Stimulated activated CD8-positive, alpha-beta memory T cell treated with anti-CD3 and anti-CD28 coated beads, Interleukin-12 subunit alpha, Interleukin-12 subunit beta, amount 100 ng/mL, for 1 hour (primary cell): ENCODE data around the gene CSNK1G2.

Source experiments
- DNase-seq: peaks from one replicate; pipeline ENCODE4 v3.0.0-alpha.2; 2020; ENCODE audit warnings: low read depth

CSNK1G2 gene

GRCh38 chr19:1968279-1969175, 27.6 kb downstream of the CSNK1G2 start:
- no peak for DNase-seq

DNA sequence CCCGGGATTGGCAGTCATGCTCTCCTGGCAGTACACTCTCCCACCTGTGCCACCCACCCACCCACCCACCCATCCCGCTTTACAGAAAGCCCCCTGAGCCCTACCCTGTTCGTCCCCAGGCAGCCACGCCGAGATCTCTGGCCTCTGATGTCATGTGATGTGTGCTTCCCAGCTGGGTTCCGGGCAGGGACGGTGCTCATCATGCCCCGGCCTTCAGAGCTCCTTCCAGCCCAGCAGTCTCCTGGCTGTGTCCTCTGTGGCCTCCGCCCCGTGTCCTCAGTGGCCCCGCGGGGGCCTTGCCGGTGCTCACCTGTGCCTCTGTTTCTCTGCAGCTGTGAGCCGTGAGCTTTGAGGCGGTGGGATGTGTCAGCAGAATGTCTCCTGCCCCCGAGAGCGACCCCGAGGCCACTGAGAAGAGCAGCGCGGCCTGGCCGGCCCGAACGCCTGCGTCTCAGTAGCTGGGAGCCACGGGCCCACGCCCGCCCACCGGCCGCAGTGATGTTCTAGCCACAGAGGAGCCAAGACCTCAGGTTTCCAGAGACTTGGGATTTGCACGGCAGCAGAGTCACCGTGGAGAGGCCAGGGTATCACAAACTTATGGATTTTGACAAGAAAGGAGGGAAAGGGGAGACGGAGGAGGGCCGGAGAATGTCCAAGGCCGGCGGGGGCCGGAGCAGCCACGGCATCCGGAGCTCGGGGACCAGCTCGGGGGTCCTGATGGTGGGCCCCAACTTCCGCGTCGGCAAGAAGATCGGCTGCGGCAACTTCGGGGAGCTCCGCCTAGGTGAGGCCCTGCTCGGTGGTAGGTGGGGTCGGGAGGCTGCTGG, 28.4 kb downstream of the CSNK1G2 start:
- no peak for DNase-seq

GRCh38 chr19:1970003-1970805, 29.2 kb downstream of the CSNK1G2 start:
- no peak for DNase-seq

- no peak for DNase-seq
Measured at GRCh38 chr19:1970806-1971502, 30.0 kb downstream of the CSNK1G2 start.

DNA sequence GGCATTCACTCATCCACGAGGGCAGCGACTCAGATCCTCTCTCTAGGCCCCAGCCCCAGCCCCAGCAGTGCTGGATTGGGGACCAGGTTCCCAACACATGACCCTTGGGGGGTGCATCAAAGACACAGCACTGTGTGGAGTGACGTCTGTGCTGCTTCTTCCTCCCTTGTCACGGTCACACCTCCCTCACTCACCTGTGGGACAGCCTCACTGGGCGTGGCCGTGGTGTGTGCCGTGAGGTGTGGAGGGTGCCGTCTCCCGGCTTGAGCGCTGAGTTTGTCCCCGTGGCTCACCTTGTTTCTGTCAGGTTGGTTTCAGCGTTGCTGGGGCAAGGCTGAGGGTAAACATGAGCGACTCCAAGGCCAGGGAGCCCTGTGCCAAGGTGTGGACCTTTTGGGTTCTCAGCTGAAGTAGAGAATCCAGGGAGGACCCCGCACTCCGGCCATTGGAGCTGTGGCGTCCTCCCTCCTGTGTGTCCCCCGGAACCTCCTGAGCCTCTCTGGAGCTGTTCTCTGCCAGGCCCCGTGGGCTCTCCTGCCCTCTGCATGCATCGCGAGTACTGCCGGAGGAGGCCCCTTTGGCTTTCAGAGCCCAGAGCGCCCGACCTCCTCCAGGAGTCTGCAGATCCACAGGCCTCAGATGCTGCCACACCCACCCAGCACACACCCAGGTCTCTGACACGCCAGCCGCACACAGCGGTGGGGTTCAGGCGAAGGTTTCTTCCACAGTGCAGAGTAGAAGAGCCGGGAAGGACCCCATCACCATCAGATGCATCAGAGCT, 33.6 kb downstream of the CSNK1G2 start:
- no peak for DNase-seq

- no peak for DNase-seq
Measured at GRCh38 chr19:1975162-1975480, 34.1 kb downstream of the CSNK1G2 start.

- DNase-seq, result no peak
Measured at GRCh38 chr19:1977120-1977519, 36.1 kb downstream of the CSNK1G2 start.

- no peak for DNase-seq
Measured at GRCh38 chr19:1978346-1978894, 37.4 kb downstream of the CSNK1G2 start.

DNA sequence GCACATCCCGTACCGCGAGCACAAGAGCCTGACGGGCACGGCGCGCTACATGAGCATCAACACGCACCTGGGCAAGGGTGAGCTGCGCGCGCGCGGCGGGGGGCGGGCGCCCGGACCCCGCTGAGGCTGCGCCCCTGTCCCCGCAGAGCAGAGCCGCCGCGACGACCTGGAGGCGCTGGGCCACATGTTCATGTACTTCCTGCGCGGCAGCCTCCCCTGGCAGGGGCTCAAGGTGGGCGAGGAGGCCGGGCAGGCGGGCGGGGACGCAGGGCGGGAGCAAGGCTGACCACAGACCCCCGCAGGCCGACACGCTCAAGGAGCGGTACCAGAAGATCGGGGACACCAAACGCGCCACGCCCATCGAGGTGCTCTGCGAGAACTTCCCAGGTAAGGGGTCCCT, 38.0 kb downstream of the CSNK1G2 start:
- no peak for DNase-seq

- no peak for DNase-seq
Measured at GRCh38 chr19:1979642-1980041, 38.7 kb downstream of the CSNK1G2 start.

GRCh38 chr19:1980091-1980808, 39.3 kb downstream of the CSNK1G2 start:
- DNase-seq, result no peak

- DNase-seq, result no peak
Measured at GRCh38 chr19:1980809-1981181, 39.8 kb downstream of the CSNK1G2 start.

GRCh38 chr19:1981253-1981652, 40.3 kb downstream of the CSNK1G2 start:
- no peak for DNase-seq

DNA sequence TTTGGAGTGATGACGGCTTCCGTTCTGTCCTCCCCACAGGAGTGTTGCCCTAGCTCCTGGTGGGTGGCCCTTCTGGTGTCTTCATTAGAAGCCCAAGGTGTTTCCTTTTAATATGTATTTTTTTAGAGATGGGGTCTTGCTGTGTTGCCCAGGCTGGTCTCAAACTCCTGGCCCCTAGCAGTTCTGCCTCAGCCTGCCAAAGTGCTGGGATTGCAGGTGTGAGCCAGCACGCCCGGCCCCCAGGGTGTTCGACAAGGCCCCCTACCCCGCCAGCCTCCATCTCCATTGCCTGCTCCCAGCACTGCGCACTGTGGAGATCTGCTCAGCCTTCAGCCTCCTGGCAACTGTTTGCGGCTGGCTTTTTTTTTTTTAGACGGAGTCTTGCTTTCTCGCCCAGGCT, 43.4 kb downstream of the CSNK1G2 start:
- no peak for DNase-seq

GRCh38 chr19:1985588-1986356, 44.8 kb downstream of the CSNK1G2 start:
- DNase-seq, result no peak

GRCh38 chr19:1986357-1987162, 45.6 kb downstream of the CSNK1G2 start:
- DNase-seq, result no peak

- DNase-seq, result no peak
Measured at GRCh38 chr19:1987197-1988187, 46.5 kb downstream of the CSNK1G2 start.
